Activated CD4-positive, CD25-positive, alpha-beta regulatory T cell treated with anti-CD3 and anti-CD28 coated beads, Interleukin-2, amount 50 U/mL, for 24 hours (primary cell): ENCODE data around the gene ATXN10.
A peak's percentile ranks its signal among the peaks of the same experiment; 100 is the strongest.
"Not testable (repeated sequence)": the region's sequence is repeated elsewhere in the genome, so short reads cannot be mapped to it uniquely, and the experiment has no call there.

Experiments used
- ATAC-seq, 2 donors: fragments of 150-1000 bp; cut with Tn5 transposase; one replicate each; pipeline ENCODE4 v1.10.0; 2021; ENCODE audit warnings: mild to moderate bottlenecking in 1 of 2, moderate library complexity in 1 of 2

Gene ATXN10

DNA sequence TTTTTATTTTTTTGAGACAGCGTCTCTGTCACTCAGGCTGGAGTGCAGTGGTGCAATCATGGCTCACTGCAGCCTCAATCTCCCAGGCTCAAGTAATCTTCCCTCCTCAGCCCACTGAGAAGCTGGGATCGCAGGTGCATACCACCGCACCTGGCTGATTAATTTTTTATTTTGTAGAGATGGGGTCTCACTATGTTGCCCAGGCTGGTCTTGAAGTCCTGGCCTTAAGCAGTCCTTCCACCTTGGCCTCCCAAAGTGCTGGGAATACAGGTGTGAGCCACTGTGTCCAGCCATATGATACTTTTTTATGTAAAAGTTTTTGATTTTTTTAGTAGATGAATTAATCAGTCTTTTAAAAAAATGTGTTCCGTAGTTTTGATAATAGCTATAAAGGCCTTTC, 42.8 kb downstream of the ATXN10 start:
- not testable (repeated sequence) for ATAC-seq

DNA sequence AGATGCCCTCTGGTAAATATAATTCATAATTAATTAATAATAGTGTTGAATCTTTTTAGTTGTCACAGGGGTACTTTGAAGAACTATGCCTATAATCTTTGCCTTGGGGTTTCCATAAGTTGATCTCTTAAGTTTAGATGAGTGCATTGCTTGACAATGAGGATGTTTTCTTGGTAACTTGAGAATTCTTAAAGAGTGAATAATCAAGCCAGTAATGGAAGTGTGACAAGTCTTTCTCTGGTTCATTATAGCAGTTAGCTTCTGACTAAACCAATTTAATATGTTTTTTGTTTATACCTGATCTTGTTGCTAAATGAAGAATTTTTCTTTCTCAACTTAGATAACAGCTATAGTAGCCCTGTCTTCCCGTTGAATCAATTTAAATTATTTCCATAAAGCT, 46.2 kb downstream of the ATXN10 start:
- no peak for ATAC-seq

DNA sequence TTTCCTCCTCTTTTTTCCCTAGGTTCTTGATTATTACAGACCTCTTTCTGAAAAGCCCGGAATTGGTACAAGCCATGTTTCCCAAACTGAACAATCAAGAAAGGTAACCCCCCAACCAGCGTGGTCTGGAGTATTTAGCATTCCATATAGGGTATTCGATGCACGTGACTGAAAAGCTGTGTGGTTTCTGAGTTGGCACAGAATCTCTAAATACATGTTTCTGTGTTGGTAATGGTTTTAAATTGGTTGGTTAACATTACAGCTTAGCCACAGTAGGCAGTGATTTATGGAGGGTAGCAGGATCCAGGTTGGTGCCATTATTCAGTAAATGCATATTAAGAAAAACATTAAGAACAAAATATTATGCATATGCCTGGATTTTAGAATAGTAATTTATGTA, 46.8 kb downstream of the ATXN10 start:
- ATAC-seq, result no peak

- ATAC-seq, result peak; percentile 73 to 82
These were observed 49.3 kb downstream of the ATXN10 start for GRCh38 chr22:45720839-45721378.

DNA sequence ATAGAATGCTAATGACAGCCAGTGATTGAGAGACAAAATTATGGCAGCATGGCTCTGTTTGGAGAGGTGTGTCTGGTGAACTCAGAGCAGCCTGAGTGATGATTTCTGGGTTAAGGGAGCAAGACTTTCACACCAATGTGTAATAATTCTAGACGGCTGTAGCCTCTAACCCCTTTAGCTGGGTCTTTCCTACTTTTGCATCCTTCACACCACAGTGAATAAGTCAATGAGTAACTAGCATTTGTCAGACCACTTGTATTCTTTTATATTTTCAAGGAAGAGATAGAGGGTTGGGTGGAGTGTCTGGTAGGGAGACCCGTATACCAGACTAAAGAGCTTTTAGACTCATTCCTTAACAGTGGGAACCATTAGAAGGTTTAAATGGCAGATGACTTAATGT, 50.4 kb downstream of the ATXN10 start:
- peak in 1 of 2 donors; percentile 14 for ATAC-seq

- ATAC-seq, result no peak
These were observed 54.4 kb downstream of the ATXN10 start for GRCh38 chr22:45726081-45726480.

DNA sequence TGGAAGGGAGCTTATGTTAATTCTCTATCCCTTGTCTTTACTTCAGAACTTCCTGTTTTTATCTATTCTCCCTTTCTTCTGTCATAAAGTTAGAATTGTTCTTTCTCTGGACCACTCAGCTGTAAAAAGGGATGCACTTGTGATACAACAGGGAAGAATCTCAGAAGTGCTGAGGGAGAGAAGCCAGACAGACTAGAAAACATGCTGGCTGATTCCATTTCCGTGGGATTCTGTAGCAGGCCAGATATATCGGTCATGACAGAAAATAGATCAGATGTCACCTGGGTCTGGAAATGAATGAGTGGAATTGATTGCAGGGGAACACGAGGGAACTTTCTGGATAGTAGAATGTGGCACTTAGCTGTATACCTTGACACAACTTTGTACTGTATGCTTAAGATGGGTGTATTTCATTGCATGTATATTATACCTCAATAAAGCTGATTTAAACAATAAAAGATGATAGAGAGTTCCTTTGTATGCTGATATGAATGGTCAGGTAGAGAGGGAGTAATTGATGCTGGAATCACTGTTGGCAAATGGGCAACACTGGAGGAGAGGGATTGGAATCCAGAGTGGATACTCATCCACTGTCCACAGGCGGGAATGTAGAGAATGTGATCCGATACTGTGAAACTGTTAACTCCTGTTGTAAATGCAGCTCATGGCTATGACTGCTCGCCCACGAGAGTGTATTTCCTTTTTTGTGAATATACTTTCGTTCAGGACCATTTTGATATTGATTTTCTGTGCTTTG, 59.6 kb downstream of the ATXN10 start:
- ATAC-seq, result no peak

DNA sequence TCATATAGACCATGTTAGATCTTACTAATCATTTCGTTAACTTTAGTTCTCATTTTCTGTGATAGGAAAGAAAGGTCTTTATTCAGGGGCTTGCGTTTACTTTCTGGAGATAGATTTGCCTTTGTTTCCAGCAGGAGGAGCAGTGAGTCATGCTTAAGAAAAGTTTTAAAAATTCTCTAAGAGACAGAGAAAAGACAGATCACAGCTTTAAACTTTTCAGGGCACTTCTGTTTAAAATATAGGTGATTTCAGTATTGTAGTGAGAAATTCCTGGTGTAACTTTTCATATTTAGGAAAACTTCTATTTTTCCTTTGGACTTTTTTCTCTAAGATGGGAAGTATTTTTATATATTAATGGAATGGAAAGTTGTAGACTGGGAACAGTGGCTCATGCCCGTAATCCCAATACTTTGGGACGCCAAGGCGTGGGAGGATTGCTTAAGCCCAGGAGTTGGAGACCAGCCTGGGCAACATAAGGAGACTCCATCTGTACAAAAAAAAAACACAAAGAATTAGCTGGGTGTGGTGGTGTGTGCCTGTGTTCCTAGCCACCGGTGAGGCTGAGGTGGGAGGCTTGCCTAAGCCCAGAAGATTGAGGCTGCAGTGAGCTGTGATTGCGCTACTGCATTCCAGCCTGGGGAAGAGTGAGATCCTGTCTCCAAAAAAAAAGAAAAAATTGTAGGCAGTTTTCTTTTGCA, 60.3 kb downstream of the ATXN10 start:
- ATAC-seq, result no peak

DNA sequence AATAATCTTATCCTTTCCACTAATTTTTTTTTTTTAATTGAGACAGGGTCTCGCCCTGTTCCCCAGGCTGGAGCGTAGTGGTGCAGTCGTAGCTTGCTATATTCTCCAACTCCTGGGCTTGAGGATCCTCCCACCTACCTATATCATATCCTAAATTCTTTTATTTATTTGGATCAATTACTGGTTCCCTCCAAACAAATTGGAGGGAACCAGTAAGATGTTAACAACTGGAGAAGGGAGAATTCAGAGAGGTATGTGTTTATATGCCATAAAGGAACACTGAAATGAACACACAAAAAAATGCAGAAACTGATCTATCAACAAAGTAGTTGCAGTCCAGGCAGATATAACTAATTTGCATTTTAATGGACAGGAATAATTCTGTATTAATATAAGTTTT, 63.6 kb downstream of the ATXN10 start:
- ATAC-seq, result no peak

- ATAC-seq, result no peak
These were observed 66.6 kb downstream of the ATXN10 start for GRCh38 chr22:45738206-45738605.

- ATAC-seq, result no peak
These were observed 68.6 kb downstream of the ATXN10 start for GRCh38 chr22:45740236-45740635.

DNA sequence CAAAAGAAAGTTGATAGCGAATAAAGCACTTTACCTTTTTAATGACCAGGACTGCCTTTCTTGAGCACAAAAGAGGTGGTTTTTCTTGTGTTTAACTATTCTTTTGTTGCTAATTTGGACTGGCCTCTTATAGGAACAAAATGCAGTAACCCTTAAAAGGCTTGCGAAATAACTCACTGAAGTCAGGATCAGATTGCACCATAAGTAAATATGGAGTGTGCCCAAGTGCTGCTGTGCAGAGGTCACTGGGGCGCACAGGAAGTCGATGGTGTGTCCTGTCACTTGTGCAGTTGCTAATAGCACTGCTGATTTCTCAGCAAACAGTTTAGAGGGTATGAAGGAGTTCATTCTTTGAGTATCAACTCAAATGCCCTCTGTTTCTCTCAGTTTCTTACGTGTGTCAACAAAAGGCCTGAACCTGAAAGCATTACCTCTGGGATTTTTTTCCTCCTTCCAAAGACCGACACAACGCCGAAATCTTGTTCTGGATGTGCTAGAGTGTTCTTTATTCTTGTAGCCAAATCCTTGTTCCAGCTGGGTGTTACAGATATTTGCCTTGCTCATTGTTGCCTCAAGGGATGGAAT, 71.3 kb downstream of the ATXN10 start:
- no peak for ATAC-seq

- ATAC-seq, result no peak
These were observed 72.1 kb downstream of the ATXN10 start for GRCh38 chr22:45743687-45744086.

GRCh38 chr22:45744442-45744841, 72.8 kb downstream of the ATXN10 start:
- no peak for ATAC-seq

DNA sequence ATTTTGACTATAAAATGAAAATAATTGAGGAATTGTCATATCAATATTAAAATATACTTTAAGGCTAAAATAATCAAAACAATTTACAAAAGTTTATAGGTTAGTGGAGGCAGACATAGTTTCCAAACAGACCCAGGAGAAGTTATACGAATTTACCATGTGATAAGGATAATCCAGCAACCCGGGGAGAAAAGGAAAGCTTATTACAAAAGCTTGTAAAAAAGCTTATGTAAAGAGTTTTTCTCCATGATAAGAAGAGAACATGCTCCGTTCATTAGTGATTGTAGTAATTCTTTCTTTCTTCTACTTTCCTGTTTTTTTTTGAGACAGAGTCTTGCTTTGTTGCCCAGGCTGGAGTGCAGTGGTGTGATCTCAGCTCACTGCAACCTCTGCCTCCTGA, 79.0 kb downstream of the ATXN10 start:
- ATAC-seq, result no peak

- no peak for ATAC-seq
These were observed 80.4 kb downstream of the ATXN10 start for GRCh38 chr22:45752036-45752435.

GRCh38 chr22:45754822-45755221, 83.2 kb downstream of the ATXN10 start:
- no peak for ATAC-seq

GRCh38 chr22:45756558-45756957, 84.9 kb downstream of the ATXN10 start:
- ATAC-seq, result no peak

- no peak for ATAC-seq
These were observed 85.4 kb downstream of the ATXN10 start for GRCh38 chr22:45757068-45757467.

GRCh38 chr22:45757936-45758335, 86.3 kb downstream of the ATXN10 start:
- no peak for ATAC-seq

GRCh38 chr22:45758603-45759002, 87.0 kb downstream of the ATXN10 start:
- ATAC-seq, result no peak

GRCh38 chr22:45760682-45761081, 89.0 kb downstream of the ATXN10 start:
- ATAC-seq, result no peak

- no peak for ATAC-seq
These were observed 91.1 kb downstream of the ATXN10 start for GRCh38 chr22:45762545-45763235.
